NCI-H2107 (cell line): ENCODE results near the gene ONECUT2.
"Not testable (repeated sequence)": the region's sequence is repeated elsewhere in the genome, so short reads cannot be mapped to it uniquely, and the experiment has no call there.

ENCODE experiments used
- DNase-seq: peaks from one replicate; lab custom pipeline; 2025; lab: John Stamatoyannopoulos, UW

ONECUT2 gene

DNA sequence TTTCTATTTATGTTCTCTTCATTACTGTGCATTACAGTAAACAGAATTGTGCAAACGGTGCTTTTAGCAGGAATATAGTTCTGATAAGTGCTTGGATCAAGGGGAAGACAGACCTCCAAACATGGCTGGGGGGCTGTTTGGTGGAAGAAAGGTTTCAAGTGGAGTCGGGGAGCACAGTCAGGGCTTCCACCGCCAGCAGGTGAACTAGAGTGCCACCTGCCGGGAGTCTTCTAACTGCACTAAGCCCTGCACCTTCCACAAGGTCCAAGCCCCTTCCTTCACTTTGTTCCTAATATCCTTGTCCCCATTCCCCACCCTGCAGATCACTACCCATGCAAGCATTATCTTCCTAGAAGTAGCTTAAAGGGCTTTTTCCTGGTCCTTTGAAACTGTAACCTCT lies 11.1 kb downstream of the ONECUT2 start:
- DNase-seq: no peak

DNA sequence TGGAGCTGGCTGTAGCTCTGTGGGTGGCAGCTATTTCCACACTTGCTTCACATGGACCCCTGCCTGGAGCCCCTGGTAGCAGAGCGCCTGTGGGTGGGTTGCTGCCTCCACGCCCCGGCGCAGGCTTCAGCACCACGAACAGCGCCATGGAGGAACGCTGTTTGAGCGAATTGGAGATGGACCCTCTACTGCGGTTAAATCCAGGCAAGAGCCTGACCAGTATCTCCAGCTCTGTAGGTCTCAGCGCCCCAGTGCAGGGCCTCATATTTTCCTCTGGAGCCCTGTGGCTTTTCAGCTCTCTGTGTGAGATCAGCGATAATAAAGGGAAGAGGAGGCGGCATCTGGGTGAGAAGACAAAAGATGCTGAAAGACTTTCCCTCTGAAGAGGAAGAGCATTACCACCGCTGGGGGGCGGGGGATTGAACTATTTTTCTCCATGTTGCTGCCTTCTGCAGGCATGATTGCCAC lies 12.0 kb downstream of the ONECUT2 start:
- DNase-seq: no peak

DNA sequence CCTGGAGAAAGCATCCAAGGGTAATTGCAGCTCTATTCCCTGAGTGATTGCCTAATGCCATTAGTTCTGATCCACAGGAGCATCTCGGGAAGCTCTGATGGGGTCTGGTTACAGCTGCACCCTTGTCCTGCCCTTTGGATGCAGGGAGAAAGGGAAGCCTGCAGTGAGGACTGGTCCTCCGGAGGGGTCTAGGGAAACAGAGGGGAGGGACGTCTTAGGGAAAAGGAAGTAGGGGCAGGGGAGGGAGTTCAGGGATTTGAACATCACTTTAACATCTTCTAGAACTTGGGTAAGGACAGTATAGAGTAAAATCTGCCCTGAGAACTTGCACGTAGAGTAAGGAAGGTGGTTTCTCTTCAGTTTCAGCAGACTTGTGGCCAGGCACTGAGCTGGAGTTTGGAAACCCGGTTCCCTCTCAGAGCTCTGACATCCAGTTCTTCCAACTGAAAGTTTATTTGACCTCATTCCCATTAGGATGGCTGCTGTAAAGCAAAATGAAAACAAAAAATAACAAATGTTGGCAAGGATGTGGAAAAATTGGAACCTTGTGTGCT lies 20.5 kb downstream of the ONECUT2 start:
- no peak for DNase-seq

DNA sequence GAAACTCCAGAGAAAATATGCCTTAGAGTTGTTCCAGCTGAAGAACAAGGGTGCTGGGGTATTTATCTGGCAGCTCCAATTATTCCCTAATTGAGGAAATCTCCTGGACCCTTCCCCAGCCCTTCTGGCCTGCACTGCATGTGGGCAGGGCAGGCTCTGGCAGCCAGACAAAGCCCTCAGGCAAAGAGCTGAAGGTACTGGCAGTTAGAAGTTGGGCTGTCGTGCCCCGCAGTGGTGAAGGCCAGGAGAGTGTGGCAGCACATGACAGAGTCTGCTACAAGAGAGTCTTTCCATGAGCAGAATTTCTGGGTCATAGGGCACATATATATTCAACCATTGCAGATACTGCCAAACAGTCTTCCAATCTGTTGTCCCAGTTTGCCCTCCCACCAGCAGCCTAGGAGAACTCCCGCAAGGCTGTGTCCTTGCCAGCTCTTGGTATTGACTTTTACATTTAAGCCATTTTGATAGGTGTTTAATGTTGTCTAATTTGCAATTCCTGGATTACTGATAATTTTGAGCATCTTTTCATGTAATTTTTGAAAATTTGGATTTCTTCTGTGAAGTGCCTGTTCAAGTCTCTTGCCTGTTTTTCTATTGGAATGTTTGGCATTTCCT lies 26.6 kb downstream of the ONECUT2 start:
- DNase-seq: no peak

DNA sequence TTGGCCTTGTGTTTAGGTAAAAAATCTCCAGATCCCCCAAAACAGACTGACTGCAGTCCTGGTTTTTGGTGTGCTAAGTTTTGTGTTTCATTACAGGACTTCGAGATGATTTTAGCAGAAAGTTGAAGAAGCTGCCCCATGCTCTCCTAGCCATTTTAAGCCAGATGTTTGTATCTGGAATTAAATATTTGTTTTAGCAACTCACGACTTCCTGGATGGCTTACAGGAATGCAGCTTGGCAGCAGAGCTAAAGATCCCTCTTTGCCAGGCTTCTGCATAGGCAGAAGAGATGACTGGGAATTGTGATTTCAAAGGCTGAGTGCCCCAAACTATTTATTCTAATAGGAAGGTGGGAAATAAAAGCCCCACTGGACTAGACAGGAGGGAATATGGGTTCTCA lies 31.1 kb downstream of the ONECUT2 start:
- no peak for DNase-seq

DNA sequence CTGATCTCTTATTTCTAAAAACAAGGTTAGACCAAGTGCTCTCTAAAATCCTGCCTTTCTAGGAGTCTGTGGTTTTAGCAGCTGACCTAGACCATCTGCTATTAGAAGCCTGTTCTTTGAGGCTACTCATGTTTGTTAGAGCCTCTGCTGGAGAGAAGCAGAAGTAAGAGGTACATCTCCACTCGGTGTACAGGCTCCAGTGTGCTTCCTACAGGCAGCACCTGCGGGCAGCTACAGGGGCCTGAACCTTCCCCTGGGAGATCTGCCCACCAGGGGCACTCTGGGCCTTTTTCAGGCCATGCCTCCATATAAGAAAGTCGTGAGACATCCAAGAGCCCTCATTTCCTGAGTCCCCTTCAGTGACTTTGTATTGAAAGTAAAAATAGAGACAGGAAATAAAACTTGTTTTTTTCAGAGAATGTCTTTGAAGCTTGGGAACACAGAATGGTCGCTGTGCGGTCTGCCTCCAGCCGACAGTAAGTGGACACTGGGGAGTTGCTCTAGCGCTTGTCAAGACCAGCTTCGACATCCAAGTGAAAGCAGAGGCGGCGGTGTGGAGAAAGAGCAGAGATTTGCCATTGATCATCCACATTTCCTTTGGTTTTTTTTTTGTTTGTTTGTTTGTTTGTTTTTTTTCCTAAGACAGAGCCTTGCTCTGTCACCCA lies 31.7 kb downstream of the ONECUT2 start:
- no peak for DNase-seq

DNA sequence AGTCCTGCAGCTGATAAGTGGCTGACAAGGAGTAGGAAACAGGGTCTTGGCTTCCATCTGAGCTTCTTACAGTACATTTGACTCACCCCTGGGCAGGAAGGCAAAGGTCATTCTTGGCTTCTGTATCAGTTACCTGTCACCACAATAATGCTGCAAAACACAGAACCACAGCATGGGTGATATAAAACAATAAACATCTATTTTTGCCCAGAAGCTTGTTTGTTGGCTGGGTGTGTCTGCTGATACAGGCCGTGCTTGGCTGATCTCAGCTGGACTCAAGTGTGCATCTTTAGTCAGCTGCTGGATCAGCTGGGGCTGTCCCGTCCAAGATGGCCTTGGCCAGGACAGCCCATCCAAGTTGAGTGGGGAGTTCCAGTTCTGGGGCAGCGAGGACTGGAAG lies 34.7 kb downstream of the ONECUT2 start:
- DNase-seq: no peak

DNA sequence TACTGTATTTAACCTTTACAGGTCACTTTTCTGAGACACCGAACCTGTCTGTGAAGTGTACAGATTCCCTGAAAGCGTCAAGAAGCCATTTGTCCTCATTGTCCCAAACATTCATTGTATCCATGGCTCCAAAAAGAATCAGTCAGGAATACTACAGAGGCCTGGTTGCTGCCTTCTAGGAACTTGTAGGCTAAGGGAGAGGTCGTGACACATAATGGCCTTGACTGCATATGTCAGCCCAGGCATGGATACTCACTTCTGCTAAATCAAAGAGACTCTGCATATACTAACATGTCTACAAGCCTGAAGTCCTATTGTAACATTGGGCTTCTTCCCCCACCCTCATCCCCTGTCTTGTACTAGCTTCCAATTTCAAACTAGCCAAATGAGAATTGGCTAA lies 40.2 kb downstream of the ONECUT2 start:
- DNase-seq: no peak

DNA sequence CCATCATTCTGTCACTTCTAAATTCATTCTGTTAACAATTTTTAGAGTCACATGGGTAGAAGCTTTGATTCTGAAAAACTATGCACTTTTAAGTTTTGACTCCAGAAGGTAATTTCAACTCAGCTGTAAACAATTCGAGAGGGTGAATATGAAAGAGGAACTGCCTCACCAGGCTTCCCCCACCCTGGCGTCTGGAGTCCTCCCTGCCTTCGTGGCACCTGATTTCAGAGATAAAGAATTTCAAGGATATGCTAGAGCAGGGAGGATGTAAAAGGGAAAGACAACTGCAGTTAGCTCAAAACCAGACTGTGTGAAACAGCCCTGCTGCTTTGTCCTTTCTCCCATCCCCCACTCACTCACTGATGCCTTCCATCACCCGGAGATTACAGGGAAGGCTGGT lies 40.7 kb downstream of the ONECUT2 start:
- DNase-seq: no peak

DNA sequence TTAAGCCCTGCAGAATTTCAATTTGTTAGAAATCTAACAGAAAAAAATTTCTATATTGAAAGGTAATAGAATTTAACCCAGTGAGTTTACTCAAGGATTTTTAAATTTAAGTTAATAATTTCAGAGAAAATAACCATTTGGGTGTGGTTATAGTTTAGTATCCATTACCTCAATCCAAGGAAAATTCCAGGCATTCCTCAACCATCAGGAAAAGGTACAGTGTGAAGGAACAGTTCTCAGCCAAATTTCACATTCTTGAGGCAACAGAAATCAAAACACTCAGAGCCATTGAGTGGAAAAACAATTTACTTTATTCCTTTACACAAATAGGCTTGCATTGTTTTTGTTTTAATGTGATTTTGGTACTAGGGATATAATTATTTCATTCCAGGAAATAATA lies 45.6 kb downstream of the ONECUT2 start:
- DNase-seq: no peak

DNA sequence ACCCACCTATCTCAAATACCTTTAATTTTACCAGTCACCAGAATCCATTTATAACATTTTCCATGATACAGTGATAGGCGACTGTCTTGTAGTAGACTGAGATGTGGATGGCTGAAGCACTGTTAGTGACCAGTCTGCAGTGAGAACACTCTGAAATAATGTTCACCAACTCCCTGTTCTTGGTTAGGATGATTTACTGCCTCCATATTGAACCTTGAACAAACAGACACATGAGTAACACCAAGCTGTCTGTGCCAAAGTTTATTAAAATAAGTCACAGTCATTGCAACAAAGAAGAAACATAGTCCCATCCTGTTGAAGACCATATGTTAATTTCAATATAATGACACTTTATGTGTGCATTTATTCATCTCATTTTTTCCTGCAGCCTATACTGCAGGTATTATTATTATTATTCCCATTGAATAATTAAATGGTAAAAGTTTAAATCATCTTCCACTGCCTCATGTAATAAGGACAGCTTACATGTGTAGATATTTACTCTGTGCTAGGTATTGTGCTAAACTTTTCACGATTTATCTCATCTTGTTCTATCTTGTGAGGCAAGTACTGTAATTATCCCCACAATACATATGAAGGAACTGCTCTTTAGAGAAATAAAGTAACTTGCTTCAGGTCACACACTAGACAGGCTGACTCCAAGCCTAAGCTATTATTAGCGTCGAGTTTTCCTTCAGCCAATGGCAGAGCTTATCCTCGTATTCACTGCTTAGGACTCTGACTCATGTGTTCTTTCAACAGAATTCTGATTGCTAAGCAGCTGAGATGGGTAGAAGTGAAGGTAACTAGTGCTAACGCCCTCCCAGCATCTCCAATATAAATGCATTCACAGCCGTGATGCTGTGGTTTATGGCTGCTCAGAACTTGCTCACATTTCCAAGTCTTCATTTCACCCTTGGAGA lies 62.5 kb downstream of the ONECUT2 start:
- DNase-seq: no peak

DNA sequence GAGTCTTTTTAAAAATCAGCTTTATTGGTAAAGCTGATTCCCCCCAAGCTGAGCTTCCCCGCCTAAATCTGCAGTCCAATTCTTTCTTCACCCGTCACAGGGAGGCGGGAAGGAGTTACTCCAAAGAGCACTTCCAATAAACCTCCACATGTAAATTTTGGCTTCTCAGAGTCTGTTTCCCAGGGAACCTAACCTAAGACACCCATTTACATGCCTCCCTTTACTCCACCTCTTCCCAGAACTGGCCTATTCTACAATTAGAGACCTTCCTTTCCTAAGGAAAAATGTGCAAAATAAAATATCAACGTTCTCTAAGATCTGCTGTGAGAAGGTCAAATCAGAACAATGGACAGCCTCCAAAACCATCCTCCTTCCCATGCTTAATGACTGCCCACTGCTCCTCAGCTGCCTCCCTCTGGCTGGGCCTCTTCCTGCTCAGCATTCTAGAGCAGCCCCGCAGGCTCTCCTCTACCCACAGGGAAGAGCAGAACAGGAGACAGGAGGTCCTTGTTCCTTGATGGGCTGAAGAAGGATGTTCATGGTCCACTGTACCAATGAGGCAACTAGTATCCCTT lies 63.6 kb downstream of the ONECUT2 start:
- DNase-seq: no peak

DNA sequence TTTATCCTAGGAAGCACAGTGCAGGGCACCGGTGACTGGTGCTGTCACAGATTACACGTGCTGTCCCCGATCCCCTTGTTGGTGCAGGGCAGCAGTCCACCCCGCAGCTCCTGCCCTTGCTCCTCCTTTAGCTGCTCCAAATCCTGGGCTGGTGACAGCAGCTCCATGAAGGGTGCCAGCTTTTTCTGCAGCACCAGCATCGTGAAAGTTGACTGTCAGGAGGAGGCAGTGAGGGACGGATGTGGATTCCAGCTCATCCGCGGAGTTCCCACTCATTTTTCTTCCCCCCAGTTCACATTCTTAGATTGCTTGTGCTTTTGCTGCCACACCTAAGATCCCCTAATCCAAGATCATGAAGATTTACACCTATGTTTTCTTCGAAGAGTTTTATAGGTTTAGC lies 67.5 kb downstream of the ONECUT2 start:
- DNase-seq: no peak

DNA sequence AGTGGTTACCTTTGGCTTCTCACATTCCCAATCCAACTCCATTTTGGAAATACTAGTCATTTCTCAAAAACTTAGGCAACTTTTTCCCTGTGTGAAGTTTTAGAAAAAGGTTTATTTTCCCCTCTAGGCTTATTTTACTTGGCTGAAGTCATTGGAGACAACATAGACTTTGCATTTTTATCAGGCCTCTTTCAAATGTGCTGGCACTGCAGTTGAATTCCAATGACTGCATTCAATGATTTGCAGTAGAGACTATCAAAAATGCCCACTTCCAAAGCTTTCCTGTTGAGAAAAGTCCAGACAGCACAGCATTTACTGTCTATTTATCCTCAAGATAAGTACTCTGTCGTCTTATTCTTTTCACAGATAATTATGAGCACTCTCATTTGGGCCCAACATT lies 70.1 kb downstream of the ONECUT2 start:
- DNase-seq: no peak

DNA sequence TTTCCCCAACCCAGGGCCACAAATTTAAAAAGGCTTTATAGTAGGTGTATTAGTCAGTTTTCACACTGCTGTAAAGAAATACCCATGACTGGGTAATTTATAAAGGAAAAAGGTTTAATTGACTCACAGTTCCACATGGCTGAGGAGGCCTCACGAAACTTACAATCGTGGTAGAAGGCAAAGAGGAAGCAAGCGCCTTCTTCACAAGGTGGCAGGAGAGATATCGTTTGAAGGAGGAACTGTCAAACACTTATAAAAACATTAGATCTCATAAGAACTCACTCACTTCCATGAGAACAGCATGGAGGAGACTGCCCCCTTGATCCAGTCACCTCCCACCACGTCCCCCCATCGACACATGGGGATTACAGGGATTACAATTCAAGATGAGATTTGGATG lies 80.9 kb downstream of the ONECUT2 start:
- DNase-seq: no peak

DNA sequence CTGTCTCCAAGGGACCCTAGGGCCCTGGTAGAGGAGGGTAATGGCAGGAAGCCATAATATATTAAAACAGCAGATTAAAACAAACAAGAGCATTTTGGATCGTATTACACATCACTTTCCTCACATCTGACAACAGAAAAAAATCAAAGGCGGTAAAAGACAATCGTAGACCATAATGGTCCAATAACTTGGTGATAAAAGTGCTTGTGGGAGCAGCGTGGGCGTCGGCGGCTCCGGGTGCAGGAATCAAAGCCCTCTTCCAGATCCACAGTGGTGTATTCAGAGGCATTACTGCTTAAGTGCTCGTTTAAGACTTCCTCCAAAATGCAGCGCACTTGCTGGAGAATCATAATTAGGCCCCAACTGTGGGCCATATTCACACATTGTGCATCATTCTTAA lies 83.4 kb downstream of the ONECUT2 start:
- no peak for DNase-seq

DNA sequence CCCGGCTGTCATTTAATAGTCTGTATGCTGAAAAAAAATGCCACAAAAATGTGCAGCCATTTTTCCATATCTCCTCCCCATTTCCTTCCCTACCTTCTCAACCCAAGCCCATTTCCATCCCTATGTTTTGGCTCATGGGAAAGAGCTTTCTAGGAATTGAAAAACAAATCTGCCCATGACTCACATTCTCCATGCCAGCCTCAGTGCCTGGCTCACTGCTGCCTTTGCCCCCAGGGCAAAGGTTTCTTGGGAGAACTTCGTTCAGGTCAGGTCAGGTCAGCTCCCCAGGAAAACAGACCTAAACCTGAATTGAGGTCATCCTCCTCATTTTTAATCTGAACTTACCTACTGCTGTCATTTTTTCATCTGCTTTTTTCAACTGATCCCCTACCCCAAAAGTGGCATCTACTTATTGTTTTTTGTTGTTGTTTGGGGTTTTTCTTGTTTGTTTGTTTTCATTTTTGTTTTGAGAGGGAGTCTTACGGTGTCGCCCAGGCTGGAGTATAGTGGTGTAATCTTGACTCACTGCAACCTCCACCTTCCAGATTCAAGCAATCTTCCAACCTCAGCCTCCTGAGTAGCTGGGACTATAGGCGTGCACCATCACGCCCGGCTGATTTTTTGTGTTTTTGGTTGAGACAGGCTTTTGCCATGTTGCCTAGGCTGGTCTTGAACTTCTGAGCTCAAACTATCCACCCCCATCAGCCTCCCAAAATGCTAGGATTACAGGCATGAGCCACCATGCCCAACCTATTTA lies 84.7 kb downstream of the ONECUT2 start:
- no peak for DNase-seq

DNA sequence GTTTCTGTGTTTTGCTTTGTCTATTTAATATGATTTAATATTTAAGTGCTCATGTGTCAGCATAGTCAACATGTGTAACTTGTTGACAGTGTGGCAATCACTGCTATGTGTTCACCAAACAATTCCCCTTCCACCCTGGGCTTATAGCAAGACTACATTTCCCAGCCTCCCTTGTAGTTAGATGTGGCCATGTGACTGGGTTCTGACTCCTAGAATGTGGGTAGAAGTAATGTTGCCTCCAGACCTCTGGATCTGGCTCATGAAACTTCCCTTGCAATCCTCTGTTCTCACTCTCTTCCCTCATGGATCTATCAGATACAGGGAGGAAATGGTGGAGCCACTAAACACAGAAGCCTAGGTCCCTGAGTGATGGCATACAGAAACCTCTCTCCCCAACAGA lies 87.2 kb downstream of the ONECUT2 start:
- not testable (repeated sequence) for DNase-seq

DNA sequence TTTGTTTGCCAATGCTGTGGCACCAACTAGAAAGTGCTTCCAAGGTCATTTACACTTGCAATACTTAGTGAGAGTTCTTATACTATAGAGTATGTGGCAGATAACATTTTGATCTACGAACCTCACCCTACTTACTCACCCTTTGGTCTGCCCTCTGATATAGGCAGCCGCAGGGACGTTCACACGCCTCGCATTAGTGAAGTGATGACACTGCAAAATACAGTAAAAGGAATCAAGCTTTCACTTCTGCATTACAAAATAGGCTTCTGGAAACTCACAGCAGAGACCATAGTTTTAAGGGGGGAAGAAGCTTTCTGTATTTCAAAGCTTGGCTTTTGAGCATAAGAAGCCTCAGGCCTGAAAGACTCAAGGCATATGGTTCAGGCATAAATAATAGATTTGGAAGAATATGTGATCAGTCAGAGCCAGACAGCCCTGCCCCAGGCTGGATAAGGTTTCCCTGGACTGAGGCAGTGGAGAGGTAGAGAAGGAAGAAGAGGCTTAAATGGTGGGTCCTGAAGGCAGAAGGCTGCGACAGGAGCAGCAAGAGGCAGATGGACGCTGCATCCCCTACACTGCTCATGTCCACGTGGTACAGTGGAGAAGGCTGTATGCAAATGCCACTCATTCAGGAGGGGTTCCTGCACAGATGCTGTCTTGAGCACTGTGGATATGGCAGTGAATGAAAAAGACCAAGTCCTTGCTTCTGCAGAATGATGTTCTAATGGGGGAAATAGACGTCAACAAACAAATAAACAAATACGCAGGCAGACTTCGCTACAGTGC lies 88.2 kb downstream of the ONECUT2 start:
- no peak for DNase-seq

DNA sequence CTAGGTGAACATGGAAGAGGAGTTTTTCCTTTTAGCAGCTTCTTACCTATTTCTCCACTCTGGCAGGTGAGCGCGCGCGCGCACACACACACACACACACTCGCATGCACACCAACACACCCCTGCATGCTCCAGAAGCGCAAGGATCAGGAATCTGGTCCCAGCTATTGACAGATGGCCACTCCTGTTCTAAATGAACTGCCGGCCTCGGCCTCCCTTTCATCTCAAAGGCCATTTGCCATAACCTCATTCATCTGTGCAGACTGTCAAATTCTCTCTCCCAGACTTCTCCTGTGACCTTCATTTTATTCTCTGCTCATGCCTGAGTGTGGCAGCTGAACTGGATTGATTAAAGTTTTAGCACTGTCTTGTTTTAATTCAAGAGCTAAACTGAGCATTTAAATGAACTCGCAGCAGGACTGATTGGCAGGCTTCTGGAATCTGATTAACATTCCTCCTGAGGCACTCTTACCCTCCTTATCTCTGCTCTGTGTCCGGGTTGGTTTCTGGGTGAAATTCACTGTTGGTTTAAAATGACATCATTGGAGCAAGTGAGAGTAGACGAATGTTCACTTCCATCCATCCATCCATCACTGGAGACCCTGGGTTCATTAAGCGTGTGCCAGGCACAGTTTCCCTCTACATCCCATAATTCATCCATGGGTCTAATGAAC lies 92.5 kb downstream of the ONECUT2 start:
- no peak for DNase-seq
